Ectodermal cell (in vitro differentiated cells): ENCODE results near the gene LIMD2.

Experiments used
- H3K27ac ChIP-seq: 2 replicates; pipeline ENCODE4 v1.7.0; 2013; ENCODE audit warnings: mild to moderate bottlenecking, low read depth, low read length; ENCODE audit not compliant: insufficient read depth, poor library complexity, severe bottlenecking
- H3K27me3 ChIP-seq: 2 replicates; pipeline ENCODE4 v1.7.0; 2013; ENCODE audit warnings: mild to moderate bottlenecking, low read length; ENCODE audit not compliant: insufficient read depth, control insufficient read depth, poor library complexity, severe bottlenecking
- H3K36me3 ChIP-seq: one replicate; pipeline ENCODE4 v1.7.0; 2013; ENCODE audit warnings: low read length; ENCODE audit not compliant: control insufficient read depth, insufficient read depth
- H3K4me1 ChIP-seq: one replicate; pipeline ENCODE4 v1.7.0; 2013; ENCODE audit warnings: low read length; ENCODE audit not compliant: control insufficient read depth, insufficient read depth
- H3K4me3 ChIP-seq: 2 replicates; pipeline ENCODE4 v1.7.0; 2013; ENCODE audit warnings: low read depth, low read length, control low read depth; ENCODE audit not compliant: insufficient read depth
- H3K9me3 ChIP-seq: 2 replicates; pipeline ENCODE4 v1.7.0; 2013; ENCODE audit warnings: mild to moderate bottlenecking, low read length, moderate library complexity; ENCODE audit not compliant: control insufficient read depth
- WGBS, 2 experiments: methylation state at CpG; one replicate each; pipeline ENCODE4 v1.1.7; 2013; ENCODE audit warnings: missing lambda C conversion rate in 2 of 2; 5-methylcytosine and 5-hydroxymethylcytosine counted together

LIMD2 gene

GRCh38 chr17:63694950-63695773 lies 4.8 kb downstream of the LIMD2 start:
- peaks cover 14% of the 10 kb centered on the region for H3K4me1 ChIP-seq
- WGBS, 2 experiments: 91 to 96% methylated on average over 15 of the region's 15 CpGs
- no peak overlapping the region for H3K27ac ChIP-seq
- peaks cover 14% of the 10 kb centered on the region for H3K36me3 ChIP-seq
- no peaks in the 10 kb centered on the region for H3K9me3 ChIP-seq
- no peak overlapping the region for H3K4me3 ChIP-seq
- no peaks in the 10 kb centered on the region for H3K27me3 ChIP-seq

- WGBS, 2 experiments: 81 to 84% methylated on average over 12 of the region's 12 CpGs
- Histone ChIP-seq H3K9me3 (no peaks in the 10 kb centered on the region), H3K27ac (no peak overlapping the region), H3K4me1 (peaks cover 14% of the 10 kb centered on the region), H3K36me3 (peaks cover 21% of the 10 kb centered on the region), H3K4me3 (no peak overlapping the region), H3K27me3 (no peaks in the 10 kb centered on the region)
Observed at GRCh38 chr17:63694229-63694949, 5.5 kb downstream of the LIMD2 start.

DNA sequence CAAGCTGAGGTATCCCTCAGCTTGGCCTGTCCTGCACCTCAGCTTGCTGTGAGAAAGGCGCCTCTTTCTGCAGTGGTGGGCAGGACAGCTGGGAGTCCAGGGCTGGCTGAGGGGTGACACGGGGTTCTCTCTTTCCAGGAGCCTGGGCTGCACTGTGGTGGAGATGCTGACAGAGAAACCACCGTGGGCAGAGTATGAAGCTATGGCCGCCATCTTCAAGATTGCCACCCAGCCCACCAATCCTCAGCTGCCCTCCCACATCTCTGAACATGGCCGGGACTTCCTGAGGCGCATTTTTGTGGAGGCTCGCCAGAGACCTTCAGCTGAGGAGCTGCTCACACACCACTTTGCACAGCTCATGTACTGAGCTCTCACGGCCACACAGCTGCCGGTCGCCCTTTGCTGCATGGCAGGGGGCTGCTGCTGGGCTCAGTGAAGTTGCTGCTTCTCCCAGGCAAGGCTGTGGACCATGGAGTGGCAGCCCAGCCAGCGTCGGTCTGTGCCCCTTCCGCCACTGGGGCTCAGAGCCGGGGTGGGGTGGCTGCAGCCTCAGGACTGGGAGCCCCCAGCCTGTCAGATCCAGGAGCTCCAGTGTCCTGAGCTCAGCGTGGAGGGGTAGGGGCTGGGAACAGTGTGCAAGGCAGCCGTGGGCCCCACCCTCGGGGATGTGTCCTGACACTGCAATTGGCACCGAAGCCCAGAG lies 6.4 kb downstream of the LIMD2 start:
- Histone ChIP-seq H3K27ac (no peak overlapping the region), H3K4me1 (peaks cover 11% of the 10 kb centered on the region), H3K36me3 (peaks cover 25% of the 10 kb centered on the region), H3K9me3 (no peaks in the 10 kb centered on the region), H3K27me3 (no peaks in the 10 kb centered on the region), H3K4me3 (no peak overlapping the region)
- WGBS, 2 experiments: 95 to 96% methylated on average over 18 of the region's 18 CpGs

DNA sequence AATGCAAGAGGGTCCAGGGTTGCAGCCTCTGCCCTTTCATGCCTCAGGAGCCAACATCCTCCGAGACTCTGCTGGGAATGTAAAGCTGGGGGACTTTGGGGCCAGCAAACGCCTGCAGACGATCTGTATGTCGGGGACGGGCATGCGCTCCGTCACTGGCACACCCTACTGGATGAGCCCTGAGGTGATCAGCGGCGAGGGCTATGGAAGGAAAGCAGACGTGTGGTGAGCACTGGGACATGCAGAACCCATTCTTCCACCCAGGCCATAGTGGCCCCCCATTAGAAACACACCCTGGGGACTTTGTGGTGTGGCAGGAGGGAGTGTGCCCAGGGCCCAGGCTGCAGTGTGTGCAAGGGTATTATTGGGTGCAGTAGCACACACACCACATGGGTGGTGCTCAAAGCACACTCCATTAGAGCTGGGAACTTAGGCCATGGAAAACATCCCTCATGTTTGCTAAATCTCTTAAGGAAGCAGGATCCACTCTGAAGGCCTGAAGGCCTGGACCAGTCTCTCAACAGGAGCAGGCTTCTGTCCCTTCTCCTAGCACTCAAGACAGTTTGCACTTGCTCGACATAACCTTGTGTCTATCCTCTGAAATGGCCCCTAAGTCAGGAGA lies 7.6 kb downstream of the LIMD2 start:
- Histone ChIP-seq H3K4me1 (peaks cover 8% of the 10 kb centered on the region), H3K27ac (no peak overlapping the region), H3K4me3 (no peak overlapping the region), H3K9me3 (no peaks in the 10 kb centered on the region), H3K36me3 (peaks cover 25% of the 10 kb centered on the region), H3K27me3 (no peaks in the 10 kb centered on the region)
- WGBS, 2 experiments: 92 to 95% methylated on average over 11 of the region's 11 CpGs

DNA sequence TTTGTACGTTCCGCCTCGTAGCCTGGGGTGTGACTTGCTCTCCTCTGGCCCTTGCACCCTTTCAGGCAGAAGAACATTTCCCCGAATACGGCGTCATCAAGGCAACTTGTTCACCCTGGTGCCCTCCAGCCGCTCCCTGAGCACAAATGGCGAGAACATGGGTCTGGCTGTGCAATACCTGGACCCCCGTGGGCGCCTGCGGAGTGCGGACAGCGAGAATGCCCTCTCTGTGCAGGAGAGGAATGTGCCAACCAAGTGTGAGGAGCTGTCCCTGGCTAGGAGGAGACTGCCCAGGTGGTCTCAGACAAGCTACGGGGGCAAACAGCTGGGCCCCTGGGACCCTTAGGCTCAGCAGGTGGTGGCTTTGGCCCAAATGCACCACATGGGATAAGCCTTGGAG lies 10.4 kb downstream of the LIMD2 start:
- peaks cover 1% of the 10 kb centered on the region for H3K4me1 ChIP-seq
- H3K27me3 ChIP-seq: no peaks in the 10 kb centered on the region
- 96 to 97% methylated on average over 14 of the region's 14 CpGs for WGBS, 2 experiments
- H3K36me3 ChIP-seq: peaks cover 25% of the 10 kb centered on the region
- H3K4me3 ChIP-seq: no peak overlapping the region
- H3K9me3 ChIP-seq: no peaks in the 10 kb centered on the region
- H3K27ac ChIP-seq: no peak overlapping the region

DNA sequence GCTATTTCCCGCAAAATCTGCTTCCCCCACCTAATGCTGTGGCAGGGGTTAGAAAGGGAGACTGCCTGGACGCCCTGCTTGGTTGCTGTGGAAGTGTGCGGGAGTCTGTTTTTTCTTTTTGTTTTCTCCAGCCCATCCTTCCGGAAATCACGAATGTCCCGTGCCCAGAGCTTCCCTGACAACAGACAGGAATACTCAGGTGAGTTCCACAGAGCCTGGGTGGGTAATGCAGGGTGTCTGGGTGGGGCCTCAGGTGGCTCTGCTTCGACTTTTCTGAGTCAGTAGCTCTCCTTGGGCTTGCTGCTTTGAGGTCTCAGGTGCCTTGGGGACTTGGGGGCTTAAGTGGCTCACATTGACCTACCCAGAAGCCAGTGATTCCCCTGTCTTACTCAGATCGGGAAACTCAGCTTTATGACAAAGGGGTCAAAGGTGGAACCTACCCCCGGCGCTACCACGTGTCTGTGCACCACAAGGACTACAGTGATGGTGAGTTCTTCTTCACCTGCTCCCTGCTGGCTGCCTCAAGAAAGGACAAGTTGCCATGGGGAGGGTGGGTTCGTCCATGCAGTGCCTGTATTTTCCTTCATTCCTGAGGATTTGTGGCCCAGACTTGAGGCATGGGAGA lies 11.4 kb downstream of the LIMD2 start:
- Histone ChIP-seq H3K36me3 (peaks cover 21% of the 10 kb centered on the region), H3K4me3 (no peak overlapping the region), H3K4me1 (no peaks in the 10 kb centered on the region), H3K27ac (no peak overlapping the region), H3K9me3 (no peaks in the 10 kb centered on the region), H3K27me3 (no peaks in the 10 kb centered on the region)
- WGBS, 2 experiments: 89% methylated on average over 12 of the region's 12 CpGs

GRCh38 chr17:63686138-63686685 lies 13.7 kb downstream of the LIMD2 start:
- no peak overlapping the region for H3K27ac ChIP-seq
- no peak overlapping the region for H3K4me3 ChIP-seq
- H3K4me1 ChIP-seq: no peaks in the 10 kb centered on the region
- no peaks in the 10 kb centered on the region for H3K27me3 ChIP-seq
- WGBS, 2 experiments: 91 to 95% methylated on average over 3 of the region's 3 CpGs
- peaks cover 20% of the 10 kb centered on the region for H3K36me3 ChIP-seq
- H3K9me3 ChIP-seq: no peaks in the 10 kb centered on the region

DNA sequence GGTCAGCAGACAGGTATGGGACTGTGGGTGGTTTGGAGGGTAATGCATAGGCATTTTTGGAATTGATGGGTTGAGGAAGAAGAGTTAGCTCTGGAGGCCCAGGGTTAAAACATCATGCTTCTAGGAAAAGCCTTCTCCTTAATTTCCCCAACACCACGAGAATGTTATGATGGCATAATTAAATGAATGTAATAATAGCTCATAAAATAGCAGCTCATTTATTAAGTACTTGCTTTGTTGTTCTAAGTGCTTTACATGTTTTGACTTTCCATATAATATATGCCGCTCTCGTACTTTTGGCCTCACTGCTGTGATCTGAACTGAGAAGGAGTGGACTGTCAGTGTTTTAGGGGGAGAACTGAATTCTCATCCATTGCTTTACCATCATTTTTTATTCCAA lies 14.3 kb downstream of the LIMD2 start:
- H3K27ac ChIP-seq: no peak overlapping the region
- H3K27me3 ChIP-seq: no peaks in the 10 kb centered on the region
- H3K9me3 ChIP-seq: no peaks in the 10 kb centered on the region
- H3K4me3 ChIP-seq: no peak overlapping the region
- H3K36me3 ChIP-seq: peaks cover 14% of the 10 kb centered on the region
- H3K4me1 ChIP-seq: no peaks in the 10 kb centered on the region
- 87 to 93% methylated on average over 3 of the region's 3 CpGs for WGBS, 2 experiments

DNA sequence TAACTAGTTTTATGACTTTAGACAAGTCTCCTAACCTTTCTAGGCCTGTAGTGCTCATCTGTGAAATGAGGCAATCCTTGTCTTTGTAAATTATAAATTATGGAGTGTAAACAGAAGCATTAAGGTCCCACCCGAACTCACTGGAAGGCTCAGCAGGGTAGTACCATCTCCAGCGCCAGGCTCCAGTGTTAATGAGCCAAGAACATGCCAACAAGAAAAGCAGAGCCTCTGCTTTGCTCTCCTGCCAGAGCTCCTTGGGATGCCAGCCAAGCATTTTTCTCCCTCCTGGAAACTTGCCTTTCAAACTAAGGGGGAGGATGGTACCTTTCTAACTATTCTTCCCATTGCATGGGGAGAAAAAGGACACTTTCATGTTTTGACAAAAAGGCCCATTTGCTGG lies 14.9 kb downstream of the LIMD2 start:
- H3K9me3 ChIP-seq: no peaks in the 10 kb centered on the region
- H3K27me3 ChIP-seq: no peaks in the 10 kb centered on the region
- 91 to 97% methylated on average over 2 of the region's 2 CpGs for WGBS, 2 experiments
- H3K27ac ChIP-seq: no peak overlapping the region
- no peaks in the 10 kb centered on the region for H3K4me1 ChIP-seq
- H3K36me3 ChIP-seq: peaks cover 9% of the 10 kb centered on the region
- H3K4me3 ChIP-seq: no peak overlapping the region
